Measurements from ENCODE around the gene JADE2.

GRCh38 chr5:134540747-134541733 lies 15.6 kb downstream of the JADE2 start:
- TF ChIP-seq POLR2A (IDR thresholded peaks at IDR 0.05; ENCODE audit: low read depth, low read length) (no peak; the same call in 1 of the 2 replicates), POLR2AphosphoS5 (IDR thresholded peaks at IDR 0.05; ENCODE audit: low read depth, low read length) (no peak)

Data from GM12892 (cell line).